GM23338 (cell line): ENCODE measurements around the gene EDARADD. TPM values are rescaled to one million over a fixed set of nuclear protein-coding genes. Genes with fewer than 3 reads are reported as not detected.

Source experiments
- ATAC-seq: fragments of 200-7000 bp; cut with Tn5 transposase; 3 replicates; pipeline ENCODE4 v1.9.1; 2020
- DNase-seq: peaks from one replicate; pipeline ENCODE4 v3.0.0-alpha.2; 2015; ENCODE audit warnings: low spot score
- H2AFZ ChIP-seq: fragments of 200-600 bp; sonication (generic); 2 replicates; pipeline ENCODE4 v1.8.0; 2016; ENCODE audit warnings: antibody characterized with exemption, mild to moderate bottlenecking, moderate library complexity
- H3F3A ChIP-seq: fragments of 200-600 bp; sonication (generic); replicated peaks from 2 replicates; pipeline ENCODE4 v1.8.0; 2017; ENCODE audit warnings: antibody characterized with exemption, mixed run types, low read depth
- H3K27ac ChIP-seq: fragments of 200-600 bp; sonication (generic); 2 replicates; pipeline ENCODE4 v1.6.1; 2016; ENCODE audit warnings: low read depth
- H3K27me3 ChIP-seq: fragments of 200-600 bp; sonication (generic); 2 replicates; pipeline ENCODE4 v1.8.0; 2016; ENCODE audit warnings: mild to moderate bottlenecking, mixed run types, moderate library complexity; ENCODE audit not compliant: insufficient read depth
- H3K36me3 ChIP-seq: fragments of 200-600 bp; sonication (generic); 2 replicates; pipeline ENCODE4 v1.8.0; 2016; ENCODE audit warnings: mild to moderate bottlenecking; ENCODE audit not compliant: insufficient read depth
- H3K4me1 ChIP-seq: fragments of 200-600 bp; sonication (generic); 2 replicates; pipeline ENCODE4 v1.8.0; 2016; ENCODE audit warnings: mild to moderate bottlenecking, moderate library complexity; ENCODE audit not compliant: insufficient read depth
- H3K4me2 ChIP-seq: fragments of 200-600 bp; sonication (generic); 2 replicates; pipeline ENCODE4 v1.7.1; 2017; ENCODE audit warnings: mixed run types
- H3K4me3 ChIP-seq: fragments of 200-600 bp; sonication (generic); 2 replicates; pipeline ENCODE4 v1.6.1; 2016; ENCODE audit warnings: mixed run types
- H3K79me2 ChIP-seq: fragments of 200-600 bp; sonication (generic); replicated peaks from 2 replicates; pipeline ENCODE4 v1.8.0; 2017; ENCODE audit warnings: mild to moderate bottlenecking; ENCODE audit not compliant: insufficient read depth
- H3K9me2 ChIP-seq: fragments of 200-600 bp; sonication (generic); 2 replicates; pipeline ENCODE4 v1.8.0; 2017; ENCODE audit not compliant: insufficient read depth
- H4K20me1 ChIP-seq: fragments of 200-600 bp; sonication (generic); replicated peaks from 2 replicates; pipeline ENCODE4 v1.8.0; 2017; ENCODE audit warnings: mild to moderate bottlenecking; ENCODE audit not compliant: insufficient read depth
- H3K27ac Mint-ChIP-seq: 2 replicates; pipeline ENCODE4 v1.8.0; 2020; ENCODE audit warnings: inconsistent platforms, mild to moderate bottlenecking, moderate library complexity, mixed read lengths
- H3K27me3 Mint-ChIP-seq: 3 replicates; pipeline ENCODE4 v1.8.0; 2022; ENCODE audit warnings: low read depth, mild to moderate bottlenecking, moderate library complexity, mixed read lengths, inconsistent platforms; ENCODE audit not compliant: insufficient read depth, poor library complexity
- H3K36me3 Mint-ChIP-seq: 3 replicates; pipeline ENCODE4 v1.8.0; 2021; ENCODE audit warnings: low read depth, mild to moderate bottlenecking, inconsistent platforms, moderate library complexity, mixed read lengths
- H3K4me1 Mint-ChIP-seq: 3 replicates; pipeline ENCODE4 v1.8.0; 2020; ENCODE audit warnings: mild to moderate bottlenecking, inconsistent platforms, mixed read lengths
- H3K4me3 Mint-ChIP-seq: 3 replicates; pipeline ENCODE4 v1.8.0; 2021; ENCODE audit warnings: moderate library complexity, mild to moderate bottlenecking, inconsistent platforms, mixed read lengths
- H3K9me3 Mint-ChIP-seq: 3 replicates; pipeline ENCODE4 v1.8.0; 2020; ENCODE audit warnings: moderate library complexity, mild to moderate bottlenecking, inconsistent platforms, mixed read lengths
- CTCF ChIP-seq, 2 experiments: fragments of 200-600 bp in 1 of 2; sonication (generic) in 1 of 2; conservative IDR thresholded peaks; 2 replicates each; pipeline versions ENCODE4 v1.5.1 to v1.6.1; 2016 to 2017; ENCODE audit warnings: antibody characterized with exemption in 2 of 2, low read depth in 2 of 2, mild to moderate bottlenecking in 2 of 2, moderate library complexity in 1 of 2
- EZH2 ChIP-seq: fragments of 200-600 bp; sonication (generic); IDR thresholded peaks from one replicate; pipeline ENCODE4 v1.8.0; 2017; ENCODE audit warnings: antibody characterized with exemption, mild to moderate bottlenecking, low read depth; ENCODE audit not compliant: unreplicated experiment
- EZH2phosphoT487 ChIP-seq: fragments of 200-600 bp; sonication (generic); IDR thresholded peaks from one replicate; pipeline ENCODE4 v1.8.1; 2018; ENCODE audit warnings: antibody characterized with exemption; ENCODE audit not compliant: unreplicated experiment
- JUNB ChIP-seq: IDR thresholded peaks from one replicate; pipeline ENCODE4 v1.6.1; 2016; ENCODE audit warnings: antibody characterized with exemption; ENCODE audit not compliant: unreplicated experiment
- NANOG ChIP-seq: IDR thresholded peaks from 2 replicates; pipeline ENCODE4 v1.6.1; 2016; ENCODE audit warnings: antibody characterized with exemption, borderline replicate concordance
- POLR2AphosphoS5 ChIP-seq: IDR thresholded peaks from 2 replicates; pipeline ENCODE4 v1.6.1; 2016; ENCODE audit warnings: antibody characterized with exemption, low read depth
- STAT1 ChIP-seq: IDR thresholded peaks from one replicate; pipeline ENCODE4 v1.6.1; 2016; ENCODE audit warnings: antibody characterized with exemption; ENCODE audit not compliant: unreplicated experiment
- ZNF114 ChIP-seq: fragments of 250-450 bp; sonication (Bioruptor Pico); IDR thresholded peaks from 2 replicates; pipeline ENCODE4 v1.5.0; 2020; ENCODE audit warnings: mild to moderate bottlenecking, moderate library complexity
- ZNF331 ChIP-seq: fragments of 250-450 bp; sonication (Bioruptor Pico); IDR thresholded peaks from 2 replicates; pipeline ENCODE4 v1.5.0; 2020; ENCODE audit warnings: low read depth, mild to moderate bottlenecking, moderate library complexity
- ZNF462 ChIP-seq: fragments of 250-450 bp; sonication (Bioruptor Pico); IDR thresholded peaks from 2 replicates; pipeline ENCODE4 v1.5.0; 2020; ENCODE audit warnings: mild to moderate bottlenecking, moderate library complexity
- polyA plus RNA-seq: library from polyadenylated mRNA; unstranded; fragments of >200 nt; fragmentation: Nextera tagmentation; extraction: Ambion mirVana; gene quantifications from 2 replicates; pipeline ENCODE4 v1.2.1, GENCODE V29; 2016
- total RNA-seq: library from RNA; depleted of rRNA; stranded (reverse); fragments of >200 nt; shearing (Covaris generic); gene quantifications from 2 replicates; pipeline ENCODE4 v1.2.3, GENCODE V29; 2014
- TF ChIP-seq, protein P1 (sequence below): IDR thresholded peaks from one replicate; pipeline ENCODE4 v1.6.1; 2018; ENCODE audit warnings: antibody characterized with exemption; ENCODE audit not compliant: unreplicated experiment
- TF ChIP-seq, protein P2 (sequence below): IDR thresholded peaks from 2 replicates; pipeline ENCODE4 v1.6.1; 2016; ENCODE audit warnings: antibody characterized with exemption

Gene EDARADD
- total and polyA plus RNA-seq, 2 experiments from 2014 or later, result 3.7 to 4.4 TPM

DNA sequence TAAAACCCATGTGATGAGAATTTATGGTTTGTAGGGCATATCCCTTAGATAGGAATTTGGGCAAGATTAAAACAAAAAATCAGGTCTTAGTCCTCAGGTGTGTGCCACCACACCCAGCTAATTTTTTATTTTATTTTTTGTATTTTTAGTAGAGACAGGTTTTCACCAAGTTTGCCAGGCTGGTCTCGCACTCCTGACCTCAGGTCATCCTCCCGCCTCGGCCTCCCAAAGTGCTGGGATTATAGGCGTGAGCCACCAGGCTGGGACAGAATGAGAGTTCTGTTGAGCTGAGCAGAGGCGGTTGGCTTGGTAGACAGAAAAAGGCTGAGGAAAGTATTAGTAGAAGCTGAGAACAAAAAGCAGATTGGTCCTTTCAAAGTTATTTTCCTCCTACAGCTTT lies 43.8 kb upstream of the EDARADD start (continued):
- TF ChIP-seq, protein P1, sequence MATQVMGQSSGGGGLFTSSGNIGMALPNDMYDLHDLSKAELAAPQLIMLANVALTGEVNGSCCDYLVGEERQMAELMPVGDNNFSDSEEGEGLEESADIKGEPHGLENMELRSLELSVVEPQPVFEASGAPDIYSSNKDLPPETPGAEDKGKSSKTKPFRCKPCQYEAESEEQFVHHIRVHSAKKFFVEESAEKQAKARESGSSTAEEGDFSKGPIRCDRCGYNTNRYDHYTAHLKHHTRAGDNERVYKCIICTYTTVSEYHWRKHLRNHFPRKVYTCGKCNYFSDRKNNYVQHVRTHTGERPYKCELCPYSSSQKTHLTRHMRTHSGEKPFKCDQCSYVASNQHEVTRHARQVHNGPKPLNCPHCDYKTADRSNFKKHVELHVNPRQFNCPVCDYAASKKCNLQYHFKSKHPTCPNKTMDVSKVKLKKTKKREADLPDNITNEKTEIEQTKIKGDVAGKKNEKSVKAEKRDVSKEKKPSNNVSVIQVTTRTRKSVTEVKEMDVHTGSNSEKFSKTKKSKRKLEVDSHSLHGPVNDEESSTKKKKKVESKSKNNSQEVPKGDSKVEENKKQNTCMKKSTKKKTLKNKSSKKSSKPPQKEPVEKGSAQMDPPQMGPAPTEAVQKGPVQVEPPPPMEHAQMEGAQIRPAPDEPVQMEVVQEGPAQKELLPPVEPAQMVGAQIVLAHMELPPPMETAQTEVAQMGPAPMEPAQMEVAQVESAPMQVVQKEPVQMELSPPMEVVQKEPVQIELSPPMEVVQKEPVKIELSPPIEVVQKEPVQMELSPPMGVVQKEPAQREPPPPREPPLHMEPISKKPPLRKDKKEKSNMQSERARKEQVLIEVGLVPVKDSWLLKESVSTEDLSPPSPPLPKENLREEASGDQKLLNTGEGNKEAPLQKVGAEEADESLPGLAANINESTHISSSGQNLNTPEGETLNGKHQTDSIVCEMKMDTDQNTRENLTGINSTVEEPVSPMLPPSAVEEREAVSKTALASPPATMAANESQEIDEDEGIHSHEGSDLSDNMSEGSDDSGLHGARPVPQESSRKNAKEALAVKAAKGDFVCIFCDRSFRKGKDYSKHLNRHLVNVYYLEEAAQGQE, result no peak
- TF ChIP-seq STAT1 (no peak), CTCF (conservative IDR thresholded peaks at IDR 0.05; ENCODE audit: low read depth in 2 of 2) (no peak), ZNF331 (CRISPR knock-in tag) (no peak), EZH2 (no peak), NANOG (no peak), JUNB (no peak), EZH2phosphoT487 (no peak), POLR2AphosphoS5 (no peak), ZNF114 (CRISPR knock-in tag) (no peak)
- TF ChIP-seq, protein P2, sequence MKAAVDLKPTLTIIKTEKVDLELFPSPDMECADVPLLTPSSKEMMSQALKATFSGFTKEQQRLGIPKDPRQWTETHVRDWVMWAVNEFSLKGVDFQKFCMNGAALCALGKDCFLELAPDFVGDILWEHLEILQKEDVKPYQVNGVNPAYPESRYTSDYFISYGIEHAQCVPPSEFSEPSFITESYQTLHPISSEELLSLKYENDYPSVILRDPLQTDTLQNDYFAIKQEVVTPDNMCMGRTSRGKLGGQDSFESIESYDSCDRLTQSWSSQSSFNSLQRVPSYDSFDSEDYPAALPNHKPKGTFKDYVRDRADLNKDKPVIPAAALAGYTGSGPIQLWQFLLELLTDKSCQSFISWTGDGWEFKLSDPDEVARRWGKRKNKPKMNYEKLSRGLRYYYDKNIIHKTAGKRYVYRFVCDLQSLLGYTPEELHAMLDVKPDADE, result no peak

DNA sequence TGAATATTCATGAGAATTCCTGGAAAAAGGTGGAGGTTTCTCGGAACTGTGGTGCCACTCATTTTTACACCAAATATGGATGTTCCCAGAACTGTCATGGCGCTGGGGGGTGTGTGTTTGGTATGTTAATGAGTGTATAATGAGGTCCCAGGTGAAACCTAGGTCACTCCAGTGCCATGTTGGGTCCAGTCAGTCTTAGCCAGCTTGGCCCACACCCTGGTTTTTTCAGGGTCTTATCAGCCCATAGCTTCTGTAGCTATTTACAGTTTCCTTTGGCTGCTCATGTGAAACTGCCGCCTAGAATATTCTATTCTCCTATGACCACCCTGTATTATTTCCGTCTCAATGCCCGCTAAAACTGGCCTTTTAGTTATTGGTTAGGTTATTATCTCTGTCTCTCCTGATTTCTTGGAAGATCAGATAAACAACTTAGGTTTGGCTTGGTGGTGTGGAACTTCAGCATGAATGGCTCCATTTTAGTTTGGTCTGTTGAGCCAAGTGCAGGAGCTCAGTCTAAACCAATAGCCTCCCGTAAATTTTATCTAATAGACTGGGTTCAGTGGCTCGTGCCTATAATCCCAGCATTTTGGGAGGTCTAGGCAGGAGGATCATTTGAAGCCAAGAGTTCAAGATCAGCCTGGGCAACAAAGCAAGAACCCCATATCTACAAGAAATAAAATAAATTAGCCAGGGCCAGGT lies 42.1 kb upstream of the EDARADD start:
- no peak for ATAC-seq
- Histone ChIP-seq H3K4me2 (no peak overlapping the region), H3K4me3 (no peak overlapping the region), H3K79me2 (no peaks in the 10 kb centered on the region), H3K27ac (no peak overlapping the region), H2AFZ (no peak overlapping the region), H3K36me3 (no peaks in the 10 kb centered on the region), H3K27me3 (no peaks in the 10 kb centered on the region), H3F3A (no peaks in the 10 kb centered on the region), H3K9me2 (no peaks in the 10 kb centered on the region), H3K4me1 (no peaks in the 10 kb centered on the region), H4K20me1 (no peaks in the 10 kb centered on the region)
- Mint-ChIP-seq H3K27ac (no peak overlapping the region), H3K36me3 (no peaks in the 10 kb centered on the region), H3K27me3 (no peaks in the 10 kb centered on the region), H3K4me3 (no peak overlapping the region), H3K9me3 (no peaks in the 10 kb centered on the region), H3K4me1 (no peaks in the 10 kb centered on the region)
- DNase-seq, result no peak
- TF ChIP-seq EZH2phosphoT487 (no peak), ZNF462 (CRISPR knock-in tag) (no peak), POLR2AphosphoS5 (no peak), NANOG (no peak), JUNB (no peak), ZNF331 (CRISPR knock-in tag) (no peak), EZH2 (no peak)
